Measurements from ENCODE around the gene CHN2.

CHN2 gene

DNA sequence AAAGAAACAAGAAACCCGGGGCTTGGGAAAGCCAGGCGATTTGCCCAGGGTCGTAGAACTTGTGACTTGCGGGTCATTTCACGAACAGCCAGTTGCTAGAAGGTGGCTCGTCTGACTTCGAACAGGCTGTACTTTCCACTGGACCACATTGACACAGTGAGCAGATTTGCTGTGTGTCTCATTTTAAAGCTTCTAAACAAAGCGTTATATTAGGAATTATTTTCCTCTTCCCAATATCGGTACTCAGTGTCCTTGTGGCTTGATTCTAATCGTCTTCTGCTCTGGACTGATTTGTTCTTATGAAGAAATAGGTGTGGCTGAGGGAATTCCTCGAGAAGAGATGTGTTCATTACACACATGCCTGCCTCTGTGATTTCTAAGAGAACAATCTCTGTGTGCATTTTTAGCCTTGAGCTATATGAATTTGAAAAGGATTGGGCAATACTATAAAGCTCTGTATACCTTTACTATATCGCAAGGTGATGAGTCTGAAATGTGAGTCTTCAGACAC, 219.1 kb downstream of the CHN2 start:
- DNase-seq = no peak

DNA sequence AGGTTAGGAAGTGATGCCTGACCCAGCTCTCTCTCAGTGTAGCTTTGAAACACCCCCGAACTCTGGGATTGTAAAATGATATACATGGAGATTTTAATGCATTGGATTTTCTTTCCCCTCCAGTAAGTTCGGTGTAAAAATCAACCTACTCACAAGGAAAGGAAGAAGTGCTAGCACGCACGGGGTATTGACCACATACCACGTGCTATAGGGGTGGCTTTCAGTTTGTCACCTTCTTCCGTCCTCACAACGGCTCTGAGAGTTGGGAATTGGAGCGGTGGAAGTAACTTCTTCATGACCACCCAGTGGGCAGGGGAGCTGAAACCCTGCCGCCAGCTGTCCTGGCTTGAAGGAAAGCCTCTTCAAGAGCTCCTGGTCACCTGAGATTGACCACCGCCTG, 219.6 kb downstream of the CHN2 start:
- no peak for DNase-seq

- no peak for DNase-seq
These were observed 220.6 kb downstream of the CHN2 start for GRCh38 chr7:29415215-29415614.

GRCh38 chr7:29416276-29416937, 221.8 kb downstream of the CHN2 start:
- DNase-seq = no peak

DNA sequence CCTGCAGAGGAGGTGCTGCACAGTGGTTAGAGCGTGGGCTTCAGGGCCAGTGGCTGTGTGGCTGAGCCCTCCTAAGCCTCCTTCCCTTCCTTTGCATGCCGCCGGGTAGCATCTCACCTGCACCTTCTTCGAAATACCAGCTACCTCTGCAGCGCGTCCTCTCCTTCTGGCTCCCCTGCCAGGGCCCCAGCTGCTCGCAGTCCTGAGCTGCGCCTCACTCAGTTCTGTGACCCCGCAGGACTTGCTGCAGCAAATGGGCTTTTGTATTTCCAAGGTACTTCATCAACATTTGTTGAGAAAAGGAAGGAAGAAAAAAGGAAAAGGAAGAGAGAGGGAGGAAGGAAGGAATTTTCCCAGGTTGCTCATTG, 222.3 kb downstream of the CHN2 start:
- DNase-seq = no peak

DNA sequence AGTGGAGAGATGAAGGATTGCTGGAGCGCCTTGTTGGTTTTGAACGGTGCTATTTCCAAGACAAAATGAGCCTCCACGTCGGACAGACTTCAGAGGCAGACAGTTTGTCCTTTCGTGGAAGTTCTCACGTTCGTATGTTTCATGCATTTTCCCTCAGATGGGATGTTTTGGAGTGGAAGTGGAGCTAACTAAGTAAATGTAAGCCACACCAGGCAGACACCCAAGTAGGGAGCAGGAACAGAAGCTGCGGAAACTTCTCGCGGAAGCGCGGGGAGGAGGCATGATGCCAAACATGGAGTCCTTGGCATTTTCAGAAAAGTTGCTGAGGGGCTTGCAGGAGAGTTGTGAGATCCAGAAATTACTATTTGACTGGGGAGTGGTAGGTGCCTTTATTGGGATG, 223.5 kb downstream of the CHN2 start:
- DNase-seq = no peak

GRCh38 chr7:29418651-29419050, 224.1 kb downstream of the CHN2 start:
- DNase-seq = no peak

GRCh38 chr7:29420011-29420410, 225.4 kb downstream of the CHN2 start:
- no peak for DNase-seq

DNA sequence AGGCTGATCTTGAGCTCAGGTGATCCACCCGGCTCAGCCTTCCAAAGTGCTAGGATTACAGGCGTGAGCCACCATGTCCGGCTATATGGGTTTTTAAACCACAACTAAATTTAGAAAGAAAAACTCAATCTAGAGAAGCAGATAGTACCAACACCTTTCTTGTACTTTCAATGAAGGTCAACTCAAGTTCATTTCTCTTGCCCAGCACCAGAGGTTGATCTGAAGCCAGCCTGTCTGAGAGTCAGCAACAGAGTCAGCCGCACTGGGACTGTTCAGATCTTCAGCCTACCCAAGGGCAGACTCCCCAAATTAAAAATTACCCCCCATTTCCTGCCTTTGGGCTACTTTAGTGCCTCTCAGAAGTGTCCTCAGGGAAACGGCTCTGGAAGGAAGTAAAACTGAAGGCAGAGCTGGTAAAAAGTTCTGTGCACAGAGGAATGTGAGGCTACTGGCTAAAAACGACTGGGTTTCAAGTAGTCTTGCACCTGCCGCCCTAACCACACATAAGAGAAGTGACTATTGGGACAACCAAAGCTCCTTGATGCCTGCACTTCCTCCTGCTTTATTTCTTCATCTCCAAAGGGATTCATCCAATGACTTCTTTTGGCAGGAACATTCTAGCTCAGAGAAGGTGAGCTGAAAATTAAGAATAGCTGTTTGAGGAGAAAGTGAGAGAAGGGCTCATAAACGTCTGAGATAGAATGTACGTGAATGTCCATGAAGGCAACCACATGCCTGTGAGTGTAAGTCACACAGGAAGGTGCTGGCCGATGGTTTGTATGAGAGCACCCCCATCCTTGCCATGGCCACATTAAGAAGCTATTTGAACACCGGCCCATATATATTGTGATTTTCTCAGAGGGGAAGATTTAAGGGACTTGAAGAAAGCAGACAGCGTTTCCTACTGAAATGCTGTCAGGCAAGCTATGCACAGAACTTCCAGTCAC, 226.7 kb downstream of the CHN2 start:
- no peak for DNase-seq

DNA sequence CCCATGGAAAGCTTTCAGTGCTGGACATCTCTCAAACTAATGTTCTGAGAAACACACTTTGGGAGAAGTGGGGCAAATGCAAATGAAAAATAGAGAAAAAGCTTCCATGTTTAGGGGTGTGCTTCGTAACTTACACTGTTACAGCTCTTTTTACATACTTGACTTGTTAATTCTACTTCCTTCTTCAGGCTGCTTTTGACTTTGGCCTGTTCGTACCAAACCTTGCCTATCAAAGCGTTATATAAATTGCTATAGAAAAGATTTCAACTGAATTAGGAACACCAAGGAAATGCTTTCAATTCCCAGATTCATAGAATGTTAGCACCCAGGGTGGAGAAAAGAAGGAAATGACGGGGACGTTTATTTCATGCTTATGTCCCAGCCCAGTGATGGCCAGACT, 228.3 kb downstream of the CHN2 start:
- DNase-seq = no peak

DNA sequence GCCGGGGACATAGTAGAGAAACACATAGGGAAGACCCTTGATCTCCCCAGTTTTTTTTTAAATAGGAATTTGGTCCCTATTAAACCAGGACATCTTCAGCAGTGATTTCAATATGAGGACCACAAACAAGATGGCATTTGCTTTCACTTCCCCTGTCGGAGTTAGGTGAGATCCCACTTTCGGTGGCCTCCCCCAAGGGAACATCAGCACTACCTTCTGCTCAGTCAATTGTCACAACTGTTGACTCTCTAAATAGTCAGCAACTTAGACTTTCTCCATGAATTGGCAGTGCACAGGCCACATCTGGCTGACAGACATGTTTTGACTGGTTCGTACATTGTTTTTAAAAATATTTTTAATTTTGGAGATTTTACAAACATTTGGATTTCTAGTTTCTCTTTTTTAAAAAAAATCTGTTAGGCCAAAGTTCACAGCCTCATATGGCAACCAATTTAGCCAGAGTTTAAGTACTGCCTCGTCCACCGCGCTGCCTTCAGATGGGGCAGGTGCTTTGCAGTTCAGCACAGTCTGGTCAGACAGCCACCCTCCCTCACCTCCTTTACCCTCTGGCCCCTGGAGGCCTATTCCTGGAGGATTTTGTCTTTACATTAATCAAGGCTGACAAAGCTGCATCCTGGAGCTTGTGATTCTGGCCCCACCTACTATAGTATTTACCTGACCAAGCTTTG, 229.9 kb downstream of the CHN2 start:
- no peak for DNase-seq

GRCh38 chr7:29424984-29425309, 230.4 kb downstream of the CHN2 start:
- DNase-seq = no peak

DNA sequence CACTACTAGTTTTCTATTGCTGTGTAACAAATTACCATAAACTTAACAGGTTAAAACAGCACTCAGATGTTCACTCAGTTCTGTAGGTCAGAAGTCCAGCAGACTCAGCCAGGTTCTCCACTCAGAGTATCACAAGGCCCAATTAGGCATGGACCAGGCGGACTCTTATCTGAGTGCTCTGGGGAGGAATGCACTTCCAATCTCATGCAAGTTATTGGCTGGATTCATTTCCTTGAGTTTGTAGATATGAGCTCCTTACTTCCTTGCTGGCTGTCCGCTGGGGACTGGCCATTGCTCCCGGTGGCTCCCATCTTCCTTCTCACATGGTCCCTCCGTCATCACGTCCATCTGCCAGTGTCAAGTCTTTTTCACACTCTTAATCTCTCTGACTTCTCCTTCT, 232.0 kb downstream of the CHN2 start:
- no peak for DNase-seq

- no peak for DNase-seq
These were observed 234.8 kb downstream of the CHN2 start for GRCh38 chr7:29429401-29429800.

DNA sequence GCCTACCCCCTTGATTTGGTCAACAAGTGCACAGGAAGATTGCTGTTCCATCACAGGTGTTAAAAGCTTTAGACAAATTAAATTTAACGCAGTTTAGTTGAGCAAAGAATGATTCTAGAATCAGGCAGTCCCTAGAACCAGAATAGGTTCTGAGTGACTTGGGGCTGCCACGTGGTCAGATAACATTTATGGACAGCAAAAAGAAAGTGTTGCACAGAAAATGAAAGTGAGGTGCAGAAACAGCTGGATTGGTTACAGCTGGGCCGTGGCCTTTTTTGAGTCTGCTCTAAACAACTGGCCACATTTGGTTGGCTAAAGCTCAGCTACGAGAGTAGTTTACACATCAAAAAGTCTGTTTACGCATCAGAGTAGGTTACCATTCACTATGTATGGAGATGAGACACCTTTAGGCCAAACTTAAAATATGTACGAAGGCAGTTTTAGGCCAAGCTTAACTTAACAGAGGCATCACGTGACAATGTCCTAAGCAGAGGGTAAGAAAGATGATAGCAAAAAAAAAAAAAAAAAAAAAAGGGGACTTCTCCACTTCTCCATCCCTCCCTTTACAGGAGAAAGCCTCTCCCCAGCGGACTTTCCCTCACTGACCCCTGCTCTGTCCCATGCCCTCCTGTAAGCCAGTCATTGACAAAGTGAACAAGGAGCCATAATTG, 235.8 kb downstream of the CHN2 start:
- no peak for DNase-seq

- DNase-seq = no peak
These were observed 237.1 kb downstream of the CHN2 start for GRCh38 chr7:29431686-29432085.

GRCh38 chr7:29432721-29433120, 238.1 kb downstream of the CHN2 start:
- no peak for DNase-seq

GRCh38 chr7:29434380-29434768, 239.8 kb downstream of the CHN2 start:
- DNase-seq = no peak

DNA sequence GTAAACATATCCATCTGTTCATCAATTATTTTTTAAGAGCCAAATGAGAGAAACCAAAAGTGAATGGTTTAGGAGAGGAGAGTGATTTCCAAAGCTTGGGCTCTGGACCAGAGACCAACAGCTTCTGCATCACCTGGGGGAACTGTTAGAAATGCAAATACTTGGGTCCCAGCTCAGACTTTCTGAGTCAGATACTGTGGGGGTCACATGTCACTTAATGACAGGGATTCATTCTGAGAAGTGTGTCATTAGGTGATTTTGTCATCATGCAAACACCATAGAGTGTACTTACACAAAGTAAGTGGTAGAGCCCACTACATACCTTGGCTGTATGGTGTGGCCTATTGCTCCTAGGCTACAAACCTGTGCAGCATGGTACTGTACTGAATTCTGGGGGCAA, 240.6 kb downstream of the CHN2 start:
- DNase-seq = no peak

- no peak for DNase-seq
These were observed 241.3 kb downstream of the CHN2 start for GRCh38 chr7:29435902-29436301.

- DNase-seq = no peak
These were observed 247.6 kb downstream of the CHN2 start for GRCh38 chr7:29442146-29442545.

GRCh38 chr7:29443552-29443951, 249.0 kb downstream of the CHN2 start:
- DNase-seq = no peak

- no peak for DNase-seq
These were observed 249.7 kb downstream of the CHN2 start for GRCh38 chr7:29444267-29444666.
